ENCODE data around the gene SHISA2. TPM values are rescaled to one million over a fixed set of nuclear protein-coding genes. Genes with fewer than 3 reads are reported as not detected.

Gene SHISA2
- total RNA-seq, 1 donor from 2014 or later = not detected

DNA sequence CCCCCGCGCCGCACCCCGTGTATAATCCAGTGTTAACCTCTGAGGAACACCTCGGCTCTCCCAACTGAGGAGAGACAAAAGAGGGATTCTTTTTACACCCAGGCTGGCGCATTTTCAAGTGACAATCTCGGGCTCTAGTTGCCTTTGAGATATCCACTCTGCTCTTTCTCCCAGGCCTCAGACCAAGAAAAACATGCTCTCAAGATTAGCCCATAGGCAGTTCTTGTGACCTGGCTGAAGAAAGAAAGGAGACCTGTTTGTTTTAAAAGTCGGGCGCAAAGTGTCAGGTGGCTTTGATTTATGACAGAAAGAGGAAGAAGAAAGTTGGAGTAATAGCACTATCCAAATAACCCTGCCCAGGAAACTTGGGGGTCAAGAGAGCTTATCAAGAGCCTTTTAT is 27.3 kb downstream of the SHISA2 start:
- no peak for DNase-seq
- Mint-ChIP-seq H3K4me1 (no peaks in the 10 kb centered on the region), H3K4me3 (no peak overlapping the region), H3K9me3 (no peaks in the 10 kb centered on the region), H3K27me3 (peaks cover 9% of the 10 kb centered on the region), H3K36me3 (ENCODE audit: low read depth) (no peaks in the 10 kb centered on the region), H3K27ac (no peak overlapping the region)
- TF ChIP-seq, protein P1, sequence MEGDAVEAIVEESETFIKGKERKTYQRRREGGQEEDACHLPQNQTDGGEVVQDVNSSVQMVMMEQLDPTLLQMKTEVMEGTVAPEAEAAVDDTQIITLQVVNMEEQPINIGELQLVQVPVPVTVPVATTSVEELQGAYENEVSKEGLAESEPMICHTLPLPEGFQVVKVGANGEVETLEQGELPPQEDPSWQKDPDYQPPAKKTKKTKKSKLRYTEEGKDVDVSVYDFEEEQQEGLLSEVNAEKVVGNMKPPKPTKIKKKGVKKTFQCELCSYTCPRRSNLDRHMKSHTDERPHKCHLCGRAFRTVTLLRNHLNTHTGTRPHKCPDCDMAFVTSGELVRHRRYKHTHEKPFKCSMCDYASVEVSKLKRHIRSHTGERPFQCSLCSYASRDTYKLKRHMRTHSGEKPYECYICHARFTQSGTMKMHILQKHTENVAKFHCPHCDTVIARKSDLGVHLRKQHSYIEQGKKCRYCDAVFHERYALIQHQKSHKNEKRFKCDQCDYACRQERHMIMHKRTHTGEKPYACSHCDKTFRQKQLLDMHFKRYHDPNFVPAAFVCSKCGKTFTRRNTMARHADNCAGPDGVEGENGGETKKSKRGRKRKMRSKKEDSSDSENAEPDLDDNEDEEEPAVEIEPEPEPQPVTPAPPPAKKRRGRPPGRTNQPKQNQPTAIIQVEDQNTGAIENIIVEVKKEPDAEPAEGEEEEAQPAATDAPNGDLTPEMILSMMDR (IDR thresholded peaks at IDR 0.05) = no peak
- CTCF ChIA-PET = no interaction called here
- ATAC-seq (ENCODE audit: low read depth) = no peak
- intact Hi-C loops (cut with micrococcal nuclease) = no loop called here
- POLR2A ChIA-PET = no interaction called here

DNA sequence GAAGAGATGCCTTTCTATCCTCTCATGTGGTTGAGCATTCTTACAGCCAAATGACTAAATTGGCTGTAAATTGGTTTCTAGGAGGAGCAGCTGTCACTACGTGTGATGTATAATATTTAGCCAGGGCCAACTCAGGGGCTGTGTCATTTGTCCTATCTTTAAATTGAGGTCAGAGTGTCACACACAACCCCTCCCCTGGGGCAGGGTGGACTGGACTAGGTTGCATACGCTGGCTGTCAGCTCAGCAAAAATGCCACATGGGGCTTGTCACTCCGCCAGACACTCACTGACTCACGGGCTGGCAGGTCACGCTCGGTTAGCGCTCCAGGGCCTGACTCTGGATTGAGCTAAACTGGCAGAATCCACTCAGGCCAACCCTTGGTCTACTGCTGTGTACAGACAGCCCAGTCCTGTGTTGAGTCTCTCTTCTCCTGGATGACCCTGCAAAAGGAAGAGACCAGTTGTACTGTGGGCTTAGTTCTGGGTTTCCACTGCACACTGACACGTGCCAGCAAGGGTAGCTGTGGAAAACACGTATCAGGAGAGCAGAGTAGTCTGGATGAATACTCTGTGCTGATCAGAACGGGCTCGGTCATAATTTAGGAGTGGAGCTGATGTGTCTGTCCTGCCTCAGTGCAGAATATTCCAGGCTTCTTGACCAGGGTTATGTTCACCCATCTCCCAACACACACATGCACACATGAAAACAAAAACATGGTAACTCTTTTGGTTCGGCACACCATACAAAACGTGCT is 29.1 kb downstream of the SHISA2 start:
- Mint-ChIP-seq H3K27ac (no peak overlapping the region), H3K4me3 (no peak overlapping the region), H3K36me3 (ENCODE audit: low read depth) (no peaks in the 10 kb centered on the region), H3K27me3 (peaks cover 9% of the 10 kb centered on the region), H3K9me3 (no peaks in the 10 kb centered on the region), H3K4me1 (no peaks in the 10 kb centered on the region)
- ChIA-PET POLR2A (no interaction called here), CTCF (no interaction called here)
- no peak for DNase-seq
- intact Hi-C loops (cut with micrococcal nuclease) = no loop called here
- ATAC-seq (ENCODE audit: low read depth) = no peak
- TF ChIP-seq, protein P1 (IDR thresholded peaks at IDR 0.05) = no peak

DNA sequence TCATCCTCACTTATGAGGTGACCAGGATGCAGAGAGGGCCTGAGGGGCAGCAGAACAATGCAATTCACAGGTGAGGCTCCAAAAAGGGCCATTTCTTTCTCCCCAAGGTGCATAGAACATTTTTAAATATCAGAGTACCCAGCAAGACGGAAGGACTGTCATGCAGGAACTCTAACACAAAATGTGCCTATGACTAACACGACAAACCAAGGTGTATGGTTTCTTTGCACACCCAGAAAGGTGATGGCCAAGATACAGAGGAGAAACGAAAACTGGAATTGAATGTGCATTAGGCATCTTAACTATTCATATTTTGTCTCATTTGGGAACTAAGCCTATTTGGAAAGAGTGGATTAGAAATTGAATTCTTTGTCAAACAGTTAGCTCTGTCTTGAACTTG is 29.9 kb downstream of the SHISA2 start:
- ChIA-PET POLR2A (no interaction called here), CTCF (no interaction called here)
- H3K27me3 Mint-ChIP-seq = peaks cover 9% of the 10 kb centered on the region
- H3K4me3 Mint-ChIP-seq = no peak overlapping the region
- ATAC-seq (ENCODE audit: low read depth) (no peak), DNase-seq (no peak)
- H3K27ac Mint-ChIP-seq = no peak overlapping the region
- no peaks in the 10 kb centered on the region for H3K36me3 Mint-ChIP-seq (ENCODE audit: low read depth)
- no peaks in the 10 kb centered on the region for H3K9me3 Mint-ChIP-seq
- TF ChIP-seq, protein P1 (IDR thresholded peaks at IDR 0.05) = no peak
- intact Hi-C loops (cut with micrococcal nuclease) = no loop called here
- no peaks in the 10 kb centered on the region for H3K4me1 Mint-ChIP-seq

DNA sequence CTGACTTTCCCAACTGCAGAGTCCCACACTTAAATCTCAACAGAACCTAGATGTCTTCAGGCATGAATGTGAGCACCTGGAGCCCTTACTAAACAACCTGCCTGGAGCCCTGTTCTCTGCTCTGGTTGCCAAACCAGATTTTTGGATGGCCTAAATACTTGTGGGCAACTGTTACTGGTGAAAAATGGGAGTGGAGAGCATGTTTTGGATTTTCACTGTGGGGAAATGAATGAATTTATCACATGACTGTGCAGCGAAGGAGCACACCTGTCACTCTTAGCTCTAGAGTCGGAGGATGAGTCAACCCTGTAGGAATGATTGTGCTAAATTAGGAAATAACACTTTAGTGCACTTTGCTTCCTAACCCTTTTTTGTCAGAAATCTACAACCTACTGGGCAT is 30.3 kb downstream of the SHISA2 start:
- Mint-ChIP-seq H3K9me3 (no peaks in the 10 kb centered on the region), H3K4me1 (no peaks in the 10 kb centered on the region), H3K27me3 (peaks cover 9% of the 10 kb centered on the region), H3K36me3 (ENCODE audit: low read depth) (no peaks in the 10 kb centered on the region), H3K4me3 (no peak overlapping the region), H3K27ac (no peak overlapping the region)
- TF ChIP-seq, protein P1 (IDR thresholded peaks at IDR 0.05) = no peak
- DNase-seq (no peak), ATAC-seq (ENCODE audit: low read depth) (no peak)
- ChIA-PET CTCF (no interaction called here), POLR2A (no interaction called here)
- intact Hi-C loops (cut with micrococcal nuclease) = no loop called here

DNA sequence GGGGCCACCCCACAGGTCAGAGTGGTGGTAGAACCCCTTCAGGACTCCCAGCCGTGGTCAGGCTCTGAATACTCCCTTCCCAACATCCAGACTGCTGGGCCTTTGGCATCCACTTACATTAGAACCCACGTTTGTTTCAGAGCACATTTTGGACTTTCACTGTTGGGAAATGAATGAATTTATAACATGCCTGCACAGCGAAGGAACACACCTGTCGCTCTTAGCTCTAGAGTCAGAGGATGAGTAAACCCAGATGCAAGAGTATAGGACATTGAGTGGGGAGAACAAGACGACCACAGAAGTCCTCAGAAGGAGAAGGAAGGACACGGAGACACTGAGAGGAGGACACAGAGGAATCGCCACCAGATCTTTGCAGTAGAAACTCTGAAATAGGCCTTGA is 30.9 kb downstream of the SHISA2 start:
- Mint-ChIP-seq H3K9me3 (no peaks in the 10 kb centered on the region), H3K27ac (no peak overlapping the region), H3K4me3 (no peak overlapping the region), H3K27me3 (peaks cover 9% of the 10 kb centered on the region), H3K36me3 (ENCODE audit: low read depth) (no peaks in the 10 kb centered on the region), H3K4me1 (no peaks in the 10 kb centered on the region)
- ATAC-seq (ENCODE audit: low read depth) = no peak
- ChIA-PET CTCF (no interaction called here), POLR2A (no interaction called here)
- intact Hi-C loops (cut with micrococcal nuclease) = no loop called here
- DNase-seq = no peak
- TF ChIP-seq, protein P1 (IDR thresholded peaks at IDR 0.05) = no peak
